AG10803 (cell line): ENCODE data around the gene SCML1.

Source experiments
- DNase-seq: peaks from one replicate; pipeline ENCODE4 v3.0.0; 2010; ENCODE audit warnings: low read depth
- H3K4me3 ChIP-seq: 2 replicates; pipeline ENCODE4 v1.5.1; 2011; ENCODE audit warnings: mild to moderate bottlenecking, low read length, control low read depth
- CTCF ChIP-seq: conservative IDR thresholded peaks from 2 replicates; pipeline ENCODE4 v1.5.1; 2011; ENCODE audit warnings: mild to moderate bottlenecking, low read length, control low read depth, inconsistent platforms

Gene SCML1

GRCh38 chrX:17721715-17722114, 15.6 kb upstream of the SCML1 start:
- DNase-seq: no peak
- TF ChIP-seq CTCF: no peak
- H3K4me3 ChIP-seq: no peak overlapping the region

- TF ChIP-seq CTCF: no peak
- DNase-seq: no peak
- H3K4me3 ChIP-seq: no peak overlapping the region
Observed at GRCh38 chrX:17725181-17725580, 12.1 kb upstream of the SCML1 start.

GRCh38 chrX:17732138-17732783, 5.0 kb upstream of the SCML1 start:
- peak; percentile 65 for DNase-seq
- H3K4me3 ChIP-seq: no peak overlapping the region
- no peak for TF ChIP-seq CTCF

GRCh38 chrX:17735406-17735805, 1.9 kb upstream of the SCML1 start:
- H3K4me3 ChIP-seq: no peak overlapping the region
- DNase-seq: no peak
- TF ChIP-seq CTCF: no peak

GRCh38 chrX:17736478-17736855, 826 bp upstream of the SCML1 start:
- no peak for DNase-seq
- peak overlapping the region; percentile 60 for H3K4me3 ChIP-seq
- TF ChIP-seq CTCF: no peak

GRCh38 chrX:17737710-17737985, 355 bp downstream of the SCML1 start:
- TF ChIP-seq CTCF: no peak
- H3K4me3 ChIP-seq: peak overlapping the region; percentile 72
- DNase-seq: no peak

- H3K4me3 ChIP-seq: peak overlapping the region; percentile 72
- peak; percentile 32 for DNase-seq
- TF ChIP-seq CTCF: no peak
Observed at GRCh38 chrX:17737986-17738713, 857 bp downstream of the SCML1 start.
